Ovary (tissue), 9 donors: ENCODE results near the gene PPM1H. TPM values are rescaled to one million over a fixed set of nuclear protein-coding genes. Genes with fewer than 3 reads are reported as not detected.

Source experiments
- DNase-seq, 5 donors: peaks; one replicate each; pipeline ENCODE4 v3.0.0-alpha.2; 2019 to 2020
- H3K27ac ChIP-seq, 2 donors: fragments of 200-600 bp; one replicate each; pipeline versions ENCODE4 v1.5.1 to v1.8.0; 2019 to 2022
- H3K27me3 ChIP-seq: fragments of 200-600 bp; one replicate; pipeline ENCODE4 v1.8.0; 2022
- H3K36me3 ChIP-seq: fragments of 200-600 bp; sonication (generic); one replicate; pipeline ENCODE4 v1.5.1; 2019
- H3K4me1 ChIP-seq: one replicate; pipeline ENCODE4 v1.8.1; 2013; ENCODE audit warnings: mild to moderate bottlenecking, moderate library complexity; ENCODE audit not compliant: insufficient read depth
- H3K4me3 ChIP-seq: fragments of 200-600 bp; sonication (generic); one replicate; pipeline ENCODE4 v1.5.1; 2017
- H3K9me3 ChIP-seq, 2 donors: fragments of 200-600 bp in 1 of 2; sonication (generic) in 1 of 2; one replicate each; pipeline versions ENCODE4 v1.5.1 to v1.8.1; 2013 to 2019; ENCODE audit warnings: mild to moderate bottlenecking in 1 of 2, moderate library complexity in 1 of 2
- CTCF ChIP-seq, 3 donors: fragments of 450-650 bp in 2 of 3; fragments of 200-600 bp in 1 of 3; IDR thresholded peaks; one replicate each; pipeline versions ENCODE4 v1.5.1 to v1.8.0; 2016 to 2022; ENCODE audit warnings: antibody characterized with exemption in 3 of 3, mild to moderate bottlenecking in 1 of 3
- EP300 ChIP-seq: sonication (generic); formaldehyde crosslinking; IDR thresholded peaks from one replicate; pipeline ENCODE4 v1.6.1; 2017; ENCODE audit warnings: antibody characterized with exemption
- POLR2A ChIP-seq: fragments of 450-650 bp; IDR thresholded peaks from one replicate; pipeline ENCODE4 v1.6.1; 2017; ENCODE audit warnings: antibody characterized with exemption, mild to moderate bottlenecking, moderate library complexity
- WGBS, 3 donors: extraction: QIAGEN DNeasy Blood & Tissue Kit in 1 of 3; methylation state at CpG; one replicate each; pipeline versions ENCODE4 v1.1.5 to v1.1.7; 2013 to 2017; 5-methylcytosine and 5-hydroxymethylcytosine counted together
- intact Hi-C, 4 donors: fragments of 100-400 bp; cut with DNase I; formaldehyde crosslinking; loops; one replicate each; pipeline versions ENCODE4 v1.11.0 to v1.15.1; 2022 to 2023
- polyA plus RNA-seq, 2 donors: library from polyadenylated mRNA; stranded (reverse); fragments of 200-250 nt in 1 of 2; fragments of 350-450 nt in 1 of 2; fragmentation: Illumina TruSeq in 1 of 2; extraction: RNeasy Lipid Tissue Mini Kit (QIAGEN cat#74804) in 1 of 2; gene quantifications; one replicate each; pipeline ENCODE4 v1.2.3, GENCODE V29; 2013 to 2014
- total RNA-seq, 7 donors: library from RNA; depleted of rRNA in 2 of 7; stranded (reverse); fragments of >200 nt in 2 of 7; fragmentation: NEBNext Ultra II Directional in 3 of 7; extraction: Animal tissue kit (Norgen Biotek cat#: 25700) in 3 of 7; gene quantifications; one replicate each; pipeline versions ENCODE4 v1.1.0 to v1.2.4, GENCODE V29; 2016 to 2023
- donor health status: DM: no; HTN: no; CAD: no; lungs with moderate emphysema.
- donor health status: DM: no; HTN: no; CAD: no.
- donor health status: Bipolar disorder and iron deficiency.
- donor health status: DM: yes; HTN: yes; CAD: no.
- donor health status: DM: no; HTN: no; CAD: no.
- donor health status: DM: yes; HTN: yes; CAD: no.

Gene PPM1H
- total and polyA plus RNA-seq, 9 donors: 1.6 to 45.4 (median 12.0) TPM

- intact Hi-C loops: loop anchor here in 3 of 4 donors (10.0 kb wide), 3 partner anchors 66 to 486 kb away; no protein-coding TSS in a partner anchor
- TF ChIP-seq EP300: no peak
- no peak for TF ChIP-seq CTCF (IDR thresholded peaks at IDR 0.05)
- no peak for TF ChIP-seq POLR2A
Measured at GRCh38 chr12:62930546-62931425, 4.2 kb downstream of the PPM1H start.

GRCh38 chr12:62928632-62929031, 6.3 kb downstream of the PPM1H start:
- 80 to 84% (median 84%) methylated on average over 2 of the region's 2 CpGs for WGBS, 3 donors
- intact Hi-C loops: loop anchor here in 1 of 4 donors (10.0 kb wide), 1 partner anchor 136 kb away; no protein-coding TSS in a partner anchor

More at GRCh38 chr12:62930546-62931425, 4.2 kb downstream of the PPM1H start:
- no peaks in the 10 kb centered on the region for H3K9me3 ChIP-seq
- WGBS, 3 donors: 57 to 68% (median 64%) methylated on average over 5 of the region's 5 CpGs
- H3K27me3 ChIP-seq: no peaks in the 10 kb centered on the region
- no peaks in the 10 kb centered on the region for H3K4me1 ChIP-seq
- DNase-seq: no peak
- H3K4me3 ChIP-seq: no peak overlapping the region
- H3K36me3 ChIP-seq: no peaks in the 10 kb centered on the region
- no peak overlapping the region for H3K27ac ChIP-seq

GRCh38 chr12:62925680-62926079, 9.3 kb downstream of the PPM1H start:
- no peak for DNase-seq
- no peak overlapping the region for H3K4me3 ChIP-seq
- no peaks in the 10 kb centered on the region for H3K9me3 ChIP-seq
- TF ChIP-seq CTCF (IDR thresholded peaks at IDR 0.05): no peak
- no peak for TF ChIP-seq POLR2A
- TF ChIP-seq EP300: no peak
- H3K4me1 ChIP-seq: no peaks in the 10 kb centered on the region
- no peaks in the 10 kb centered on the region for H3K36me3 ChIP-seq
- no peaks in the 10 kb centered on the region for H3K27me3 ChIP-seq
- intact Hi-C loops: loop anchor here in 1 of 4 donors (10.0 kb wide), 1 partner anchor 139 kb away; no protein-coding TSS in a partner anchor
- no peak overlapping the region for H3K27ac ChIP-seq
- 94 to 97% (median 97%) methylated on average over 1 of the region's 1 CpG for WGBS, 3 donors

More at GRCh38 chr12:62928632-62929031, 6.3 kb downstream of the PPM1H start:
- no peak for DNase-seq
- no peak overlapping the region for H3K27ac ChIP-seq
- H3K9me3 ChIP-seq: no peaks in the 10 kb centered on the region
- no peak overlapping the region for H3K4me3 ChIP-seq
- no peaks in the 10 kb centered on the region for H3K36me3 ChIP-seq
- TF ChIP-seq CTCF (IDR thresholded peaks at IDR 0.05) (no peak), EP300 (no peak), POLR2A (no peak)
- H3K27me3 ChIP-seq: no peaks in the 10 kb centered on the region
- H3K4me1 ChIP-seq: no peaks in the 10 kb centered on the region

- H3K27ac ChIP-seq: no peak overlapping the region
- no peaks in the 10 kb centered on the region for H3K27me3 ChIP-seq
- no peak for DNase-seq
- intact Hi-C loops: loop anchor here in 1 of 4 donors (10.0 kb wide), 1 partner anchor 141 kb away; no protein-coding TSS in a partner anchor
- H3K4me1 ChIP-seq: peaks cover 7% of the 10 kb centered on the region
- H3K9me3 ChIP-seq: no peaks in the 10 kb centered on the region
- TF ChIP-seq POLR2A (no peak), CTCF (IDR thresholded peaks at IDR 0.05) (no peak), EP300 (no peak)
- WGBS, 3 donors: 84 to 89% (median 85%) methylated on average over 2 of the region's 2 CpGs
- no peak overlapping the region for H3K4me3 ChIP-seq
- no peaks in the 10 kb centered on the region for H3K36me3 ChIP-seq
Measured at GRCh38 chr12:62924084-62924483, 10.9 kb downstream of the PPM1H start.
